ENCODE data around the gene FBXO28. TPM values are rescaled to one million over a fixed set of nuclear protein-coding genes. Genes with fewer than 3 reads are reported as not detected.

The FBXO28 gene
- total RNA-seq, 1 donor from 2014 or later, result 18.1 TPM

GRCh38 chr1:224092111-224092510, 21.8 kb upstream of the FBXO28 start:
- ATAC-seq, result no peak
- no peak for DNase-seq
- intact Hi-C loops (cut with micrococcal nuclease), result no loop called here

DNA sequence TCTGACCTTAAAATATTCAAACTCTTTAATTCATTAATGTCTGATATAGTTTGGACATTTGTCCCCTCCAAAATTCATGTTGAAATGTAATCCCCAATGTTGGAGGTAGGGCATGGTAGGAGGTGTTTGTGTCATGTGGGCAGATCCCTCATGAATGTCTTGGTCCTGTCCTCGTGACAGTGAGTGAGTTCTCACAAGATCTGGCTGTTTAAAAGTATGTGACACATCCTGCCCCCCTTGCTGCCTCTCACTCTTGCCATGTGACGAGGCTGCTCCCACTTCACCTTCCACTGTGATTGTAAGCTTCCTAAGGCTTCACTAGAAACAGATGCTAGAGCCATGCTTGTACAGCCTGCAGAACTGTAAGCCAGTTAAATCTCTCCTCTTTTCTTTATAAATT, 21.3 kb upstream of the FBXO28 start:
- DNase-seq (no peak), ATAC-seq (no peak)
- intact Hi-C loops (cut with micrococcal nuclease), result no loop called here

- ATAC-seq (no peak), DNase-seq (no peak)
- intact Hi-C loops (cut with micrococcal nuclease), result no loop called here
Observed at GRCh38 chr1:224095339-224095738, 18.6 kb upstream of the FBXO28 start.

DNA sequence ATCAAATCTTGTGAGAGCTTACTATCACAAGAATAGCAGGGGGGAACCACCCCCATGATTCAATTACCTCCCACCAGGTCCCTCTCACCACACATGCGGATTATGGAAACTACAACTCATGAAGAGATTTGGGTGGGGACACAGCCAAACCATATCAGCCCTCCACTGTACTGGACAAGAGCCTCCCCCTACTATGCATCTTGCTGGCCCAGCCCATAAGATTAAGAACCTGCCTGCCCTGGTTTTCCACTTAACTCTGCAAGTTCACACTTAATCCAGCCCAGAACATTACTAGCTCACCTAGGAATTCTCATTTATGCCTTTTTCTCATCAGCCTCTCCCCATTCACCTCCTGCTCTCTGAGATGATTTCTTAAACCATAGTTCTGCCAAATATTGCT, 18.0 kb upstream of the FBXO28 start:
- DNase-seq, result no peak
- intact Hi-C loops (cut with micrococcal nuclease), result no loop called here
- ATAC-seq, result no peak

DNA sequence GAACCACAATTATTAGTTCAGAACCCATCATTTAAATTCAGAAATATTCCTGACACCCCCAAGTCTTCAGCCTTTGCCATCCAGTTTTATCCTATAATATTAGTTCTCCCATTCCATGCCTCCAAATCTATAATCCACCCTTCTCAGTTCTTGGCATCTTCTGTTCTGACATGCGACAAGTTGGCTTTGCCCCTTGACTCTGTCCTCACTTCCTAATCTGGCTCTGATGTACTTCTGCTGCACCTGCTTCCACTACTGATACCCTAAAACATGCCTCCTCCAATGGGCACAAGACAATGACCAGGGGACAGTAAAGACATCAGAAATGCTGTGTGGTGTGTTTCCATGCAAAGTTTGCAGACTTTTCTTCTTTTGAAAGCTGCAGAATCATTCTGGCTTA, 17.1 kb upstream of the FBXO28 start:
- DNase-seq (no peak), ATAC-seq (no peak)
- intact Hi-C loops (cut with micrococcal nuclease), result no loop called here

DNA sequence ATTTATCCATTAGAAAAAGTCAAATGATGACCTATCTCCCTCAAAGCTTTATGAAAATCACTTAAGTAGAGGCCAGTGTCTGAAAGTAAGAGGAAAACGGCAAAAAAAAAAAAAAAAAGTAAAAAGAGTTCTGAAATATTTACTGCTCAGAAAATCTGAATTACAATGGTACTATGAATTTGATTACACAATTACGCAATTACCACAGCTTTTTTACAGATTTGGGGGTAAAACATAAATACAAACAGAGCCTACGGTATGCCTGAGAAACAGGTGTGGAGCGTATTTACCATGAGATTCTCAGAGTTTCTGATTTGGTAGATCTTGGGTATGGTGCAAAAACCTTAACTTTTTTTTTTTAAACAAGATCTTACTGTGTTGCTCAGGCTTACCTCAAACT, 15.9 kb upstream of the FBXO28 start:
- ATAC-seq, result no peak
- intact Hi-C loops (cut with micrococcal nuclease), result no loop called here
- no peak for DNase-seq

- ATAC-seq (peak; percentile 77), DNase-seq (no peak)
- intact Hi-C loops (cut with micrococcal nuclease), result no loop called here
Observed at GRCh38 chr1:224106568-224107281, 7.2 kb upstream of the FBXO28 start.

GRCh38 chr1:224107282-224107625, 6.7 kb upstream of the FBXO28 start:
- DNase-seq (no peak), ATAC-seq (no peak)
- intact Hi-C loops (cut with micrococcal nuclease), result no loop called here

- ATAC-seq (no peak), DNase-seq (no peak)
- intact Hi-C loops (cut with micrococcal nuclease), result no loop called here
Observed at GRCh38 chr1:224108991-224109390, 4.9 kb upstream of the FBXO28 start.

GRCh38 chr1:224109981-224110380, 3.9 kb upstream of the FBXO28 start:
- intact Hi-C loops (cut with micrococcal nuclease), result loop anchor here (5.0 kb wide), 1 partner anchor 222 kb away; the partner anchor contains the start of gene NVL
- ATAC-seq, result no peak

GRCh38 chr1:224113005-224113404, 906 bp upstream of the FBXO28 start:
- intact Hi-C loops (cut with micrococcal nuclease), result loop anchor here (5.0 kb wide), 1 partner anchor 219 kb away; the partner anchor contains the start of gene NVL
- DNase-seq (no peak), ATAC-seq (no peak)

More at GRCh38 chr1:224109981-224110380, 3.9 kb upstream of the FBXO28 start:
- no peak for DNase-seq

- ATAC-seq (no peak), DNase-seq (no peak)
- intact Hi-C loops (cut with micrococcal nuclease), result loop anchor here (5.0 kb wide), 1 partner anchor 219 kb away; the partner anchor contains the start of gene NVL
Observed at GRCh38 chr1:224113545-224113917, 380 bp upstream of the FBXO28 start.

DNA sequence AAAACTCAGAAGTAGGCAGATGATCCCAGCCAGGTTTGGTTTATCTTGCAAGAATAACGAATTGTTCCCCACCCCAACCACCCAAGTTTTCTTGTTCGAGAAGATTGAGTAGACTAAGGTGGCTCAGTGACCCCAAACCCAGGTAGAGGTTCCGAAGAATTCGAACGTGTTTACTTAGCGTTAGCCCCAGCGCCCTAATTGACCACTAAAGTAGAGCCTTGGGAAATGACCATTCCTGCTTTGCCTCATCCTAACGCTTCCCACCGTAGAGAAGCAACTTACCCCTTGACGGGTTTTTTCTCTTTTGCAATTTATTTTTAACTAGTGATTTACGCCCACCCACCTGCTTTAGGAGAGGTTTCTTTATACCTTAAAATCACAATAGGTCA, 870 bp downstream of the FBXO28 start:
- DNase-seq, result no peak
- intact Hi-C loops (cut with micrococcal nuclease), result loop anchor here (5.0 kb wide), 2 partner anchors 218 to 343 kb away; partner anchors contain the start of gene NVL
- peak; percentile 15 for ATAC-seq

DNA sequence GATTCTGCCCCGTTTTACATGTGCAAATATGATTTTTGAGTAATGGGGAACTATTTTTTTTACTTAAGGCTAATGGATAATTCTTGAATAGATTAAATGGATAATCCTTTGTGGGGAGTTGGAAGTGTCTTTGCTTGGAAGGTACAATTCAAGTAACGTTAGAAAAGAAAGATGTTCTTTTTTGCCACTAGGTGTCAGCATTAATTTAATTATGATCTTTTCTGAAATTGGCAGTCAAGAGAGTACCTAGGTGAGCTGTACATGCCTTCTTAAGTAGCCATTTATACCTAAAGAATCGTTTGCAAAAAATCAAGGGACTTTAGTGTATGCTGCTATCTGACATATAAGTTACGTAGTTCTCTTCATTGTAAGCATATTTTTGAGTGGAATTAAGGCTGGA, 2.2 kb downstream of the FBXO28 start:
- intact Hi-C loops (cut with micrococcal nuclease), result loop anchor here (5.0 kb wide), 1 partner anchor 341 kb away; no protein-coding TSS in a partner anchor
- ATAC-seq, result peak; percentile 8

GRCh38 chr1:224118688-224119087, 4.8 kb downstream of the FBXO28 start:
- DNase-seq (no peak), ATAC-seq (no peak)
- intact Hi-C loops (cut with micrococcal nuclease), result loop anchor here (5.0 kb wide), 1 partner anchor 339 kb away; no protein-coding TSS in a partner anchor

More for the DNA sequence above, 2.2 kb downstream of the FBXO28 start:
- DNase-seq, result no peak

DNA sequence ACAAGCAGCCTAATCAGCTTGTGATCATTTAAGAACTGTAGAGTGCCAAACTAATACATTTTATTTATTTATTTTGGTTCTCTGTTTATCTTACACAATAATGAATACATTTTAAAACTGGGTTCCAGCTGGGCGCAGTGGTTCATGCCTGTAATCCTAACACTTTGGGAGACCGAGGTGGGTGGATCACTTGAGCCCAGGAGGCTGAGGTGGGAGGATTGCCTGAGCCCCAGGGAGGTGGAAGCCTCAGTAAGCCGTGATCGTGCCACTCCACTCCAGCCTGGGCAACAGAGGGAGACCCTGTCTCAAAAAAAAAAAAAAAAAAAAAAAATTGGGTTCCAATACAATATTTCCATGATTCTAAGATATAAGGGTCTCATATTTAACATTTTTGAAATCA, 9.2 kb downstream of the FBXO28 start:
- ATAC-seq, result no peak
- no peak for DNase-seq
- intact Hi-C loops (cut with micrococcal nuclease), result no loop called here

DNA sequence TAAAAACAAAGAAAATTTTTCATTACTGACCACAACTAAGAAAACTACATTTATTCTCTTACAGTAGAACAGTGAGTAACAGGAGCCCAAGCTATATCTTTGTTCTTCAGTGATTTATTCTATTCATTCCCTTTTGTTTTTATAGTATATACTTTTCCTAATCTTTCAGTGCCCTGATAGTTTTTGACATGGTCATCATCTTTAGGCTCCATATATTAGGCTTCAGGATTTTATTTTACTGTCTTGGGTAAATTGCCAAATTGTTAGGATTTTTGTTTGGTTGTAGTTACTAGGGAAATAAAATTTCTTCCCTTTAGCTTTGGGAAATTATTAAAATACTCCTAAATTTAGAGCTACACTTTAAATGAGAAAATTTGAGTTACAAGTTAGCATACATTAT, 10.3 kb downstream of the FBXO28 start:
- ATAC-seq, result no peak

DNA sequence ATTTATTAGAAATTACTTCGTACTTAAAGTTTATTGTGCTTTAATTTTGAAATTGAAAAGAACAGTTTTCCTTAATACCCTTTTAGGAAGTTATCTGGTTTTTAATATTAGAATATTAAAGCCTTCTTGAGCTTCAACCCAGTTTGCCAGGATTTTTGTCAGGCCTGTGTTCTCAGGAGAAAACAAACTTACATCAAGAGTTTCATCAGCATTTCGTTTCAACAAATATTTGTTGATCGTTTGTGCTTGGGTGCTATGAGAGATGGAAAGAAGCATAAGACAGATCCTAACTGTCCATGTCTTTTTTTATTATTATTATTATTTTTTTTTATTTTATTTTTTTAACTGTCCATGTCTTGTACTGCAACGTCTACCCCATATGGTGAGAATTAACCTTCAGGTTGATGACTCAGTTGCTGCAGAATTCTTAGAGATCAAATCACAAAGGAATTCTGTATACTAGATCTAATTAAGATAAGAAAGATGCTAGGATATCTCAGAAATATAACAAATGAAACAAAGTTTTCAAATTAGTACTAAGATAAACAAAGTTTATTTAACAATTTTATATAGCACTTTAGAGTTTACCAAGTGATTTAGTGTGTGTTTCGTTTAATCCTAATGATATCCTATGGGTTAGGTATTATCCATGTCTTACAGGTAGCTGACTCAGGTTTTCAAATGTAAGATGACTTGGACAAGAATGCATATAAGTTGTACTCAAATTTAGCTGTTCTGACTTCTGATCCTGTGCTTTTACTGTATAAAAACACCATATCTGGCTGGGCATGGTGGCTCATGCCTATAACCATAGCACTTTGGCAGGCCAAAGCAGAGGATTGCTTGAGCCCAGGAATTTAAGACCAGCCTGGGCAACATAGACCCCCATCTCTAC, 14.3 kb downstream of the FBXO28 start:
- intact Hi-C loops (cut with micrococcal nuclease), result no loop called here
- no peak for DNase-seq
- ATAC-seq, result no peak

More for the DNA sequence above, 10.3 kb downstream of the FBXO28 start:
- DNase-seq, result no peak
- intact Hi-C loops (cut with micrococcal nuclease), result no loop called here

DNA sequence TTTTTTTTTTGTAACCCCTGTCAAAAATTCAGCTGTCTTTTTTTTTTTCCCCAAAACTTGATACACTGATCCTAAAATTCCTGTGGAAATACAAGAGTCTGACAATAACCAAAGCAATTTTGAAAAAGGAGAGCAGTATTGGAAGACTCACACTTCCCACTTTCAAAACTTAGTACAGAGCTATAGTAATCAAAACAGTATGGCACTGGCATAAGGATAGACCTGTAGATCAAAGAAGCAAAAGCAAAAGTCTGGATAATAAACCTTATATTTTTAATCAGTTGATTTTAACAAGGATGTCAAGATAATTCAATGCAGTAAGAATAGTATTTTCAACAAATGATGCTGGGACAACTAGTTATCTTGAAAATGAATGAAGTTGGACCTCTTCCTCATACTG, 17.3 kb downstream of the FBXO28 start:
- intact Hi-C loops (cut with micrococcal nuclease), result no loop called here
- ATAC-seq (no peak), DNase-seq (no peak)

DNA sequence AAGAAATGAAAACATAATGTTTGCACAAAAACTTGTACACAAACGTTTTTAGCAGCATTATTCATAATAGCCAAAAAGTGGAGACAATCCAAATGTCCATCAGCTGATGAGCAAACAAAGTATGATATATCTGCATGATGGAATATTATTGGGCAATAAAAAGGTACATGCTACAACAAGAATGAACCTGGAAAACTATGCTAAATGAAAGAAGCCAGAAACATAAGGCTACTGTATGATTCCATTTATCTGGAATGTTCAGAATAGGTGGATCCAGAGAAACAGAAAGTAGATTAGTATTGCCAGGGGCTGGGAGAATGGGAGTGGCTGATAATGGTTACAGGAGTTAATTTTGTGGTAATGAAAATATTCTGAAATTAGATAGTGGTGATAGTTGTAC, 19.0 kb downstream of the FBXO28 start:
- intact Hi-C loops (cut with micrococcal nuclease), result no loop called here
- DNase-seq (no peak), ATAC-seq (no peak)

All from left ventricle myocardium superior (tissue), 1 donor.